SK-N-SH treated with all-trans-retinoic acid at 6 μM for 48 hours (cell line): ENCODE results near the gene RGS12.
"Not testable (repeated sequence)": the region's sequence is repeated elsewhere in the genome, so short reads cannot be mapped to it uniquely, and the experiment has no call there.

Experiments used
- ATAC-seq: fragments of 200-7000 bp; cut with Tn5 transposase; 3 replicates; pipeline ENCODE4 v1.9.1; 2020; ENCODE audit warnings: mild to moderate bottlenecking, moderate library complexity
- BACH2 ChIP-seq: fragments of 250-450 bp; sonication (Bioruptor Pico); IDR thresholded peaks from 2 replicates; pipeline ENCODE4 v1.9.0; 2021; ENCODE audit warnings: mild to moderate bottlenecking, borderline replicate concordance
- CSDC2 ChIP-seq: fragments of 250-450 bp; sonication (Bioruptor Pico); IDR thresholded peaks from 2 replicates; pipeline ENCODE4 v1.5.0; 2020; ENCODE audit warnings: mild to moderate bottlenecking, moderate library complexity
- CSRNP3 ChIP-seq: fragments of 250-450 bp; sonication (Bioruptor Pico); IDR thresholded peaks from 2 replicates; pipeline ENCODE4 v1.5.1; 2021; ENCODE audit warnings: mild to moderate bottlenecking, moderate library complexity
- ESRRG ChIP-seq: fragments of 250-450 bp; sonication (Bioruptor Pico); IDR thresholded peaks from 2 replicates; pipeline ENCODE4 v1.6.1; 2021; ENCODE audit warnings: mild to moderate bottlenecking
- POU6F1 ChIP-seq: fragments of 250-450 bp; sonication (Bioruptor Pico); IDR thresholded peaks from 2 replicates; pipeline ENCODE4 v1.8.0; 2021; ENCODE audit warnings: low read depth, mild to moderate bottlenecking, moderate library complexity, borderline replicate concordance
- PPARA ChIP-seq: fragments of 250-450 bp; sonication (Bioruptor Pico); IDR thresholded peaks from 2 replicates; pipeline ENCODE4 v1.5.0; 2020; ENCODE audit warnings: mild to moderate bottlenecking, borderline replicate concordance
- SNAI2 ChIP-seq: fragments of 250-450 bp; sonication (Bioruptor Pico); IDR thresholded peaks from 2 replicates; pipeline ENCODE4 v1.5.0; 2020; ENCODE audit warnings: mild to moderate bottlenecking, moderate library complexity
- TCF4 ChIP-seq: fragments of 250-450 bp; sonication (Bioruptor Pico); IDR thresholded peaks from 2 replicates; pipeline ENCODE4 v1.8.0; 2021; ENCODE audit warnings: mild to moderate bottlenecking, moderate library complexity, borderline replicate concordance
- TSHZ2 ChIP-seq: fragments of 250-450 bp; sonication (Bioruptor Pico); IDR thresholded peaks from 2 replicates; pipeline ENCODE4 v1.5.0; 2020; ENCODE audit warnings: mild to moderate bottlenecking, moderate library complexity
- ZC3H10 ChIP-seq: fragments of 250-450 bp; sonication (Bioruptor Pico); IDR thresholded peaks from 2 replicates; pipeline ENCODE4 v1.5.1; 2021; ENCODE audit warnings: mild to moderate bottlenecking, moderate library complexity
- ZFP3 ChIP-seq: fragments of 250-450 bp; sonication (Bioruptor Pico); IDR thresholded peaks from 2 replicates; pipeline ENCODE4 v1.5.0; 2020; ENCODE audit warnings: mild to moderate bottlenecking, moderate library complexity
- ZNF565 ChIP-seq: fragments of 450-650 bp; formaldehyde crosslinking; conservative IDR thresholded peaks from 2 replicates; pipeline ENCODE4 v1.5.0; 2020; ENCODE audit warnings: low read depth, mild to moderate bottlenecking, moderate library complexity

The RGS12 gene

GRCh38 chr4:3297066-3297859, 4.4 kb downstream of the RGS12 start:
- no peak for ATAC-seq
- TF ChIP-seq BACH2 (CRISPR knock-in tag) (no peak), SNAI2 (CRISPR knock-in tag) (no peak), POU6F1 (no peak), ZNF565 (no peak), ZC3H10 (CRISPR knock-in tag) (no peak), TCF4 (no peak), TSHZ2 (no peak)

GRCh38 chr4:3299122-3299975, 6.5 kb downstream of the RGS12 start:
- no peak for ATAC-seq
- TF ChIP-seq ZNF565 (no peak), CSRNP3 (CRISPR knock-in tag) (no peak), CSDC2 (CRISPR knock-in tag) (no peak), ZC3H10 (CRISPR knock-in tag) (no peak), ESRRG (CRISPR knock-in tag) (no peak)
- TF ChIP-seq, all 23 proteins: peak for 0

- ATAC-seq = no peak
- TF ChIP-seq ZC3H10 (CRISPR knock-in tag) (no peak), ZFP3 (CRISPR knock-in tag) (no peak), BACH2 (CRISPR knock-in tag) (no peak), PPARA (CRISPR knock-in tag) (no peak), POU6F1 (no peak), TSHZ2 (no peak), ZNF565 (no peak)
- TF ChIP-seq, all 23 proteins: peak for 0
Observed at GRCh38 chr4:3299976-3300671, 7.3 kb downstream of the RGS12 start.

- not testable (repeated sequence) for ATAC-seq
Observed at GRCh38 chr4:3300882-3301281, 8.1 kb downstream of the RGS12 start.
